H9 (cell line): Measurements from ENCODE around the gene UMOD. TPM values are rescaled to one million over a fixed set of nuclear protein-coding genes. Genes with fewer than 3 reads are reported as not detected.

Experiments
- DNase-seq: peaks from one replicate; pipeline ENCODE4 v3.0.0-alpha.2; 2017
- H2AFZ ChIP-seq: one replicate; pipeline ENCODE4 v1.6.1; 2013; ENCODE audit warnings: mild to moderate bottlenecking, low read length, control low read depth, moderate library complexity
- H2AK5ac ChIP-seq: 2 replicates; pipeline ENCODE4 v1.6.1; 2013; ENCODE audit warnings: low read length, control low read depth, mixed read lengths; ENCODE audit not compliant: insufficient read length
- H2BK120ac ChIP-seq: one replicate; pipeline ENCODE4 v1.6.1; 2013; ENCODE audit warnings: low read depth, mild to moderate bottlenecking, low read length, control low read depth, inconsistent platforms; ENCODE audit not compliant: poor library complexity, severe bottlenecking
- H2BK12ac ChIP-seq: 2 replicates; pipeline ENCODE4 v1.6.1; 2013; ENCODE audit warnings: low read length, control low read depth, mixed read lengths, low read depth; ENCODE audit not compliant: insufficient read length
- H2BK15ac ChIP-seq: 2 replicates; pipeline ENCODE4 v1.6.1; 2013; ENCODE audit warnings: low read depth, low read length, control low read depth
- H2BK20ac ChIP-seq: one replicate; pipeline ENCODE4 v1.6.1; 2013; ENCODE audit warnings: low read depth, mild to moderate bottlenecking, low read length, control low read depth, inconsistent platforms; ENCODE audit not compliant: poor library complexity, severe bottlenecking
- H2BK5ac ChIP-seq: 2 replicates; pipeline ENCODE4 v1.6.1; 2013; ENCODE audit warnings: low read length, control low read depth, mixed read lengths; ENCODE audit not compliant: insufficient read length
- H3K14ac ChIP-seq: 2 replicates; pipeline ENCODE4 v1.6.1; 2013; ENCODE audit warnings: low read length, control low read depth; ENCODE audit not compliant: insufficient read depth
- H3K18ac ChIP-seq: 2 replicates; pipeline ENCODE4 v1.6.1; 2013; ENCODE audit warnings: low read depth, mild to moderate bottlenecking, mixed read lengths, low read length, control low read depth; ENCODE audit not compliant: insufficient read length
- H3K23ac ChIP-seq: 2 replicates; pipeline ENCODE4 v1.6.1; 2013; ENCODE audit warnings: low read length, control low read depth, mixed read lengths, low read depth; ENCODE audit not compliant: insufficient read length
- H3K23me2 ChIP-seq: 2 replicates; pipeline ENCODE4 v1.6.1; 2013; ENCODE audit warnings: low read depth, mild to moderate bottlenecking, mixed read lengths, low read length, control low read depth; ENCODE audit not compliant: insufficient read length, poor library complexity, severe bottlenecking
- H3K27ac ChIP-seq: 2 replicates; pipeline ENCODE4 v1.5.1; 2013; ENCODE audit warnings: low read length, control low read depth, mixed read lengths, low read depth; ENCODE audit not compliant: insufficient read length
- H3K27me3 ChIP-seq: 2 replicates; pipeline ENCODE4 v1.6.1; 2013; ENCODE audit warnings: low read length, control low read depth, inconsistent platforms; ENCODE audit not compliant: insufficient read depth
- H3K4ac ChIP-seq: 2 replicates; pipeline ENCODE4 v1.6.1; 2013; ENCODE audit warnings: low read depth, mild to moderate bottlenecking, control low read depth, inconsistent platforms, low read length, moderate library complexity
- H3K4me1 ChIP-seq: 2 replicates; pipeline ENCODE4 v1.6.1; 2013; ENCODE audit warnings: low read length, control low read depth, inconsistent platforms; ENCODE audit not compliant: insufficient read depth
- H3K4me2 ChIP-seq: 2 replicates; pipeline ENCODE4 v1.6.1; 2013; ENCODE audit warnings: low read length, control low read depth, mixed read lengths; ENCODE audit not compliant: insufficient read length, insufficient read depth
- H3K56ac ChIP-seq: 2 replicates; pipeline ENCODE4 v1.6.1; 2013; ENCODE audit warnings: low read depth, mild to moderate bottlenecking, mixed read lengths, low read length, control low read depth; ENCODE audit not compliant: insufficient read length
- H3K79me1 ChIP-seq: 2 replicates; pipeline ENCODE4 v1.6.1; 2013; ENCODE audit warnings: low read depth, mild to moderate bottlenecking, moderate library complexity, low read length, control low read depth, inconsistent platforms; ENCODE audit not compliant: insufficient read depth, poor library complexity, severe bottlenecking
- H3K79me2 ChIP-seq: 2 replicates; pipeline ENCODE4 v1.6.1; 2013; ENCODE audit warnings: low read length, control low read depth, inconsistent platforms; ENCODE audit not compliant: insufficient read depth
- H3K9ac ChIP-seq: 2 replicates; pipeline ENCODE4 v1.6.1; 2013; ENCODE audit warnings: low read length, control low read depth, mixed read lengths; ENCODE audit not compliant: insufficient read length; ENCODE audit errors: extremely low read depth
- H3K9me3 ChIP-seq: one replicate; pipeline ENCODE4 v1.6.1; 2013; ENCODE audit warnings: low read depth, low read length, inconsistent platforms; ENCODE audit not compliant: control insufficient read depth
- H3T11ph ChIP-seq: one replicate; pipeline ENCODE4 v1.6.1; 2013; ENCODE audit warnings: mild to moderate bottlenecking, low read length, control low read depth, inconsistent platforms
- H4K20me1 ChIP-seq: one replicate; pipeline ENCODE4 v1.6.1; 2013; ENCODE audit not compliant: control insufficient read depth, insufficient read length, insufficient read depth
- H4K5ac ChIP-seq: 2 replicates; pipeline ENCODE4 v1.6.1; 2013; ENCODE audit warnings: low read depth, mild to moderate bottlenecking, mixed read lengths, low read length, control low read depth; ENCODE audit not compliant: insufficient read length
- H4K8ac ChIP-seq: replicated peaks from 2 replicates; pipeline ENCODE4 v1.6.1; 2013; ENCODE audit warnings: low read length, control low read depth, mixed read lengths, low read depth; ENCODE audit not compliant: insufficient read length
- H4K91ac ChIP-seq: 2 replicates; pipeline ENCODE4 v1.6.1; 2013; ENCODE audit warnings: low read depth, mild to moderate bottlenecking, moderate library complexity, mixed read lengths, low read length, control low read depth; ENCODE audit not compliant: insufficient read length
- H3K27ac Mint-ChIP-seq, 3 experiments: 2 replicates in 2 of 3; 3 replicates in 1 of 3; pipeline ENCODE4 v1.8.0; 2020 to 2021; ENCODE audit warnings: mixed read lengths in 3 of 3, mild to moderate bottlenecking in 1 of 3, moderate library complexity in 1 of 3
- H3K27me3 Mint-ChIP-seq: 2 replicates; pipeline ENCODE4 v1.8.0; 2021; ENCODE audit warnings: low read depth, mild to moderate bottlenecking, moderate library complexity, mixed read lengths
- H3K36me3 Mint-ChIP-seq, 3 experiments: 2 replicates in 2 of 3; 3 replicates in 1 of 3; pipeline ENCODE4 v1.8.0; 2020 to 2021; ENCODE audit warnings: low read depth in 3 of 3, mixed read lengths in 3 of 3; ENCODE audit not compliant: insufficient read depth in 1 of 3
- H3K4me1 Mint-ChIP-seq, 2 experiments: 2 replicates each; pipeline ENCODE4 v1.8.0; 2020; ENCODE audit warnings: mixed read lengths in 2 of 2
- H3K4me3 Mint-ChIP-seq, 2 experiments: 2 replicates in 1 of 2; 3 replicates in 1 of 2; pipeline ENCODE4 v1.8.0; 2020 to 2021; ENCODE audit warnings: mild to moderate bottlenecking in 2 of 2, mixed read lengths in 2 of 2, moderate library complexity in 1 of 2
- H3K9me3 Mint-ChIP-seq, 2 experiments: 2 replicates in 1 of 2; 3 replicates in 1 of 2; pipeline ENCODE4 v1.8.0; 2020; ENCODE audit warnings: mild to moderate bottlenecking in 2 of 2, mixed read lengths in 2 of 2, moderate library complexity in 1 of 2
- CTCF ChIP-seq: fragments of 200-600 bp; sonication (generic); conservative IDR thresholded peaks from 3 replicates; pipeline ENCODE4 v1.8.0; 2021; ENCODE audit warnings: antibody characterized with exemption, mild to moderate bottlenecking
- WGBS: extraction: QIAGEN DNeasy Blood & Tissue Kit; methylation state at CpG from one replicate; pipeline ENCODE4 v1.1.7; 2013; ENCODE audit warnings: missing lambda C conversion rate, low lambda C conversion rate, mixed read lengths; ENCODE audit not compliant: insufficient read length; ENCODE audit errors: extremely low coverage; 5-methylcytosine and 5-hydroxymethylcytosine counted together
- total RNA-seq: library from RNA; stranded (reverse); gene quantifications from 2 replicates; pipeline ENCODE4 v1.2.1, GENCODE V29; 2021

UMOD gene
- total RNA-seq, 1 experiment from 2014 or later = not detected

- Histone ChIP-seq H3K4me1 (no peaks in the 10 kb centered on the region), H4K91ac (no peak overlapping the region), H3K79me2 (no peaks in the 10 kb centered on the region), H3K4me2 (no peak overlapping the region), H3K4ac (no peak overlapping the region), H3K9ac (no peak overlapping the region), H4K20me1 (no peaks in the 10 kb centered on the region), H3K27me3 (no peaks in the 10 kb centered on the region), H2AK5ac (no peak overlapping the region), H3K27ac (no peak overlapping the region), H3K56ac (no peak overlapping the region), H3K18ac (no peak overlapping the region), H2BK120ac (no peak overlapping the region), H3K23ac (no peak overlapping the region), H4K5ac (no peak overlapping the region), H3K9me3 (no peaks in the 10 kb centered on the region), H3T11ph (no peak overlapping the region), H3K14ac (no peak overlapping the region), H2BK5ac (no peak overlapping the region), H2BK20ac (no peak overlapping the region), H3K23me2 (peaks cover 5% of the 10 kb centered on the region), H4K8ac (no peak overlapping the region), H3K79me1 (no peaks in the 10 kb centered on the region), H2AFZ (no peak overlapping the region), H2BK12ac (no peak overlapping the region), H2BK15ac (no peak overlapping the region)
- DNase-seq = no peak
- no CpG with 5 or more reads among the region's 7 CpGs for WGBS
- Mint-ChIP-seq H3K4me3 (no peak overlapping the region), H3K27ac (no peak overlapping the region), H3K9me3 (no peaks in the 10 kb centered on the region), H3K4me1 (peaks cover 9 to 10% of the 10 kb centered on the region in 2 experiments), H3K27me3 (peaks cover 24% of the 10 kb centered on the region), H3K36me3 (no peaks in the 10 kb centered on the region)
- TF ChIP-seq CTCF = no peak
These were observed 29.9 kb upstream of the UMOD start for GRCh38 chr16:20382202-20382948.
